Astrocyte (in vitro differentiated cells and primary cell): ENCODE data around the gene SDF2L1. TPM values are rescaled to one million over a fixed set of nuclear protein-coding genes. Genes with fewer than 3 reads are reported as not detected.

Experiments used
- DNase-seq: peaks from one replicate; pipeline ENCODE4 v3.0.0-alpha.2; 2010; ENCODE audit warnings: low read depth
- FAIRE-seq: peaks from 2 replicates; lab custom pipeline; 2011; peaks lifted over from hg19 to GRCh38; lab: Jason Lieb, UNC
- H2AFZ ChIP-seq: 2 replicates; pipeline ENCODE4 v1.6.0; 2012; ENCODE audit warnings: low read depth, low read length, inconsistent platforms
- H3K27ac ChIP-seq: 2 replicates; pipeline ENCODE4 v1.5.1; 2011; ENCODE audit warnings: low read depth, low read length, inconsistent platforms
- H3K27me3 ChIP-seq: 2 replicates; pipeline ENCODE4 v1.6.0; 2011; ENCODE audit warnings: low read length, inconsistent platforms; ENCODE audit not compliant: insufficient read depth
- H3K36me3 ChIP-seq: 2 replicates; pipeline ENCODE4 v1.5.1; 2011; ENCODE audit warnings: low read length, inconsistent platforms; ENCODE audit not compliant: insufficient read depth
- H3K4me1 ChIP-seq: 2 replicates; pipeline ENCODE4 v1.5.1; 2011; ENCODE audit warnings: low read length, inconsistent platforms; ENCODE audit not compliant: insufficient read depth
- H3K4me2 ChIP-seq: 2 replicates; pipeline ENCODE4 v1.6.0; 2012; ENCODE audit warnings: low read length, inconsistent platforms
- H3K4me3 ChIP-seq: 2 replicates; pipeline ENCODE4 v1.5.1; 2011; ENCODE audit warnings: low read depth, mild to moderate bottlenecking, low read length, inconsistent platforms; ENCODE audit not compliant: insufficient read depth
- H3K79me2 ChIP-seq: 2 replicates; pipeline ENCODE4 v1.6.0; 2012; ENCODE audit warnings: mild to moderate bottlenecking, low read length, inconsistent platforms; ENCODE audit not compliant: insufficient read depth
- H3K9ac ChIP-seq: 2 replicates; pipeline ENCODE4 v1.6.0; 2012; ENCODE audit warnings: mild to moderate bottlenecking, low read length, inconsistent platforms
- H3K9me3 ChIP-seq: 2 replicates; pipeline ENCODE4 v1.5.1; 2012; ENCODE audit warnings: low read depth, mild to moderate bottlenecking, low read length, inconsistent platforms; ENCODE audit not compliant: insufficient read depth
- H4K20me1 ChIP-seq: 2 replicates; pipeline ENCODE4 v1.6.0; 2012; ENCODE audit warnings: low read length, inconsistent platforms; ENCODE audit not compliant: insufficient read depth
- H3K27ac Mint-ChIP-seq: one replicate; pipeline ENCODE4 v1.8.0; 2021; ENCODE audit warnings: mild to moderate bottlenecking, mixed read lengths; ENCODE audit not compliant: unreplicated experiment
- H3K27me3 Mint-ChIP-seq: one replicate; pipeline ENCODE4 v1.8.0; 2021; ENCODE audit warnings: low read depth, mixed read lengths; ENCODE audit not compliant: unreplicated experiment
- H3K36me3 Mint-ChIP-seq: one replicate; pipeline ENCODE4 v1.8.0; 2021; ENCODE audit warnings: low read depth, mixed read lengths; ENCODE audit not compliant: unreplicated experiment
- H3K4me1 Mint-ChIP-seq: one replicate; pipeline ENCODE4 v1.8.0; 2021; ENCODE audit warnings: low read depth, mixed read lengths; ENCODE audit not compliant: unreplicated experiment
- H3K4me3 Mint-ChIP-seq: one replicate; pipeline ENCODE4 v1.8.0; 2021; ENCODE audit warnings: mild to moderate bottlenecking, moderate library complexity, mixed read lengths; ENCODE audit not compliant: unreplicated experiment
- H3K9me3 Mint-ChIP-seq: one replicate; pipeline ENCODE4 v1.8.0; 2021; ENCODE audit warnings: mild to moderate bottlenecking, mixed read lengths; ENCODE audit not compliant: unreplicated experiment
- EZH2 ChIP-seq: IDR thresholded peaks from 2 replicates; pipeline ENCODE4 v1.6.1; 2012; ENCODE audit warnings: mild to moderate bottlenecking, low read length, inconsistent platforms; ENCODE audit not compliant: insufficient read depth
- total RNA-seq: library from RNA; stranded (reverse); gene quantifications from 2 replicates; pipeline ENCODE4 v1.2.1, GENCODE V29; 2021
- TF ChIP-seq, protein P1 (sequence below): IDR thresholded peaks from 2 replicates; pipeline ENCODE4 v1.5.1; 2011; ENCODE audit warnings: low read depth, mild to moderate bottlenecking, inconsistent platforms, low read length, moderate library complexity; ENCODE audit not compliant: insufficient read depth

The SDF2L1 gene
- total RNA-seq, 1 donor from 2014 or later = 49.5 TPM

DNA sequence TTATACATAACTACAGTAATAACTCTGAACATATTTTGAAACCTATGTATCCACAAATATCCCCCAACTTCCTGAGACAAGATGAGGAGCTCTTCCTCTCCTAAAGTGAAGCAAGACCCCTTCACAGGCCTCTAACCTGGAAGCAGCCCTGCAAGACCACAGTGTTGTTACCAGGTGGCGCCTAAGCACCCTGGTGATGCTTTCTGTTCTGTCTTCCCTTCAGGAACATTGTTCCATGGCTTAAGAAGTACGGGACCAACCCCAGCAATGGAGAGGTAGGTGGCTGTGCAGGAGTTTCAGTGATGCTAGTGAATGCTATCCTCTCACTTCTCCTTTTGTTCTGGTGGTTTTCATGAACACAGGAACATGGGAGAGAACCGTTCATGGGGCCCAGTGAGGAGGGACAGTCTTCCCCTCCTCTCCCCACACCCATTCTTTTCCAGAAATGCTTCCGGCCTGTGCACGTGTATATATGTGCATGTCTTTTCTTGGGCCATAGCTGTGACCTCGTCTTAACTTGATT is 30.1 kb downstream of the SDF2L1 start:
- H3K36me3 Mint-ChIP-seq = peaks cover 23% of the 10 kb centered on the region
- Histone ChIP-seq H3K27me3 (no peaks in the 10 kb centered on the region), H3K4me1 (no peaks in the 10 kb centered on the region), H3K36me3 (peaks cover 25% of the 10 kb centered on the region), H3K4me2 (no peak overlapping the region), H3K9ac (no peak overlapping the region), H3K4me3 (no peak overlapping the region), H3K79me2 (peaks cover 17% of the 10 kb centered on the region), H3K9me3 (no peaks in the 10 kb centered on the region), H4K20me1 (peaks cover 24% of the 10 kb centered on the region), H2AFZ (no peak overlapping the region), H3K27ac (no peak overlapping the region)
- H3K9me3 Mint-ChIP-seq = no peaks in the 10 kb centered on the region
- H3K4me3 Mint-ChIP-seq = no peak overlapping the region
- H3K27ac Mint-ChIP-seq = no peak overlapping the region
- H3K27me3 Mint-ChIP-seq = no peaks in the 10 kb centered on the region
- no peak for TF ChIP-seq EZH2
- TF ChIP-seq, protein P1, sequence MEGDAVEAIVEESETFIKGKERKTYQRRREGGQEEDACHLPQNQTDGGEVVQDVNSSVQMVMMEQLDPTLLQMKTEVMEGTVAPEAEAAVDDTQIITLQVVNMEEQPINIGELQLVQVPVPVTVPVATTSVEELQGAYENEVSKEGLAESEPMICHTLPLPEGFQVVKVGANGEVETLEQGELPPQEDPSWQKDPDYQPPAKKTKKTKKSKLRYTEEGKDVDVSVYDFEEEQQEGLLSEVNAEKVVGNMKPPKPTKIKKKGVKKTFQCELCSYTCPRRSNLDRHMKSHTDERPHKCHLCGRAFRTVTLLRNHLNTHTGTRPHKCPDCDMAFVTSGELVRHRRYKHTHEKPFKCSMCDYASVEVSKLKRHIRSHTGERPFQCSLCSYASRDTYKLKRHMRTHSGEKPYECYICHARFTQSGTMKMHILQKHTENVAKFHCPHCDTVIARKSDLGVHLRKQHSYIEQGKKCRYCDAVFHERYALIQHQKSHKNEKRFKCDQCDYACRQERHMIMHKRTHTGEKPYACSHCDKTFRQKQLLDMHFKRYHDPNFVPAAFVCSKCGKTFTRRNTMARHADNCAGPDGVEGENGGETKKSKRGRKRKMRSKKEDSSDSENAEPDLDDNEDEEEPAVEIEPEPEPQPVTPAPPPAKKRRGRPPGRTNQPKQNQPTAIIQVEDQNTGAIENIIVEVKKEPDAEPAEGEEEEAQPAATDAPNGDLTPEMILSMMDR = no peak
- FAIRE-seq = no peak
- DNase-seq = no peak
- peaks cover 2% of the 10 kb centered on the region for H3K4me1 Mint-ChIP-seq

GRCh38 chr22:21673534-21674321 is 31.6 kb downstream of the SDF2L1 start:
- no peaks in the 10 kb centered on the region for H3K4me1 ChIP-seq
- no peaks in the 10 kb centered on the region for H3K27me3 Mint-ChIP-seq
- no peaks in the 10 kb centered on the region for H3K9me3 Mint-ChIP-seq
- H3K4me1 Mint-ChIP-seq = no peaks in the 10 kb centered on the region
- no peak overlapping the region for H2AFZ ChIP-seq
- DNase-seq (no peak), FAIRE-seq (no peak)
- TF ChIP-seq, protein P1 = no peak
- no peak for TF ChIP-seq EZH2
- peaks cover 24% of the 10 kb centered on the region for H4K20me1 ChIP-seq
- no peak overlapping the region for H3K4me3 ChIP-seq
- no peak overlapping the region for H3K4me3 Mint-ChIP-seq
- peaks cover 30% of the 10 kb centered on the region for H3K36me3 Mint-ChIP-seq
- H3K27ac ChIP-seq = no peak overlapping the region
- no peak overlapping the region for H3K4me2 ChIP-seq
- H3K9me3 ChIP-seq = no peaks in the 10 kb centered on the region
- H3K27ac Mint-ChIP-seq = no peak overlapping the region
- H3K27me3 ChIP-seq = no peaks in the 10 kb centered on the region
- peaks cover 25% of the 10 kb centered on the region for H3K36me3 ChIP-seq
- peaks cover 9% of the 10 kb centered on the region for H3K79me2 ChIP-seq
- no peak overlapping the region for H3K9ac ChIP-seq
